Measurements from ENCODE around the gene C17orf75.

The C17orf75 gene

DNA sequence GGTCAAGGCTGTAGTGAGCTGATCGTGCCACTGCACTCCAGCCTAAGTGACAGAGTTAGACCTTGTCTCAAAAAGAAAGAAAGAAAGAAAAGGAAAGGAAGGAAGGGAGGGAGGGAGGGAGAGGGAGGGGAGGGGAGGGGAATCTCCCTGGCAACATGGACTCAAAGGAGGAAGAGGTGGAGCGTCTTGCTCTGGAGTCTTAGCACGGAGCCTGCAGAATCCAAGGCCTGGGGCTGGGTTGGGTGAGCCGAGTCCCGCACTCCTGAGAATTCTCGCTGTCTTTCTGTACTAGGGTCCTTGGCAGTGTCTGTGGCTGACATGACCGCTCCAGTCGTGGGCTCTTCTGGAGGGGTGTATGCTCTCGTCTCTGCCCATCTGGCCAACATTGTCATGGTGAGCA is 36.9 kb downstream of the C17orf75 start:
- no peak for DNase-seq (ENCODE audit: low read depth in 2 of 2)

DNA sequence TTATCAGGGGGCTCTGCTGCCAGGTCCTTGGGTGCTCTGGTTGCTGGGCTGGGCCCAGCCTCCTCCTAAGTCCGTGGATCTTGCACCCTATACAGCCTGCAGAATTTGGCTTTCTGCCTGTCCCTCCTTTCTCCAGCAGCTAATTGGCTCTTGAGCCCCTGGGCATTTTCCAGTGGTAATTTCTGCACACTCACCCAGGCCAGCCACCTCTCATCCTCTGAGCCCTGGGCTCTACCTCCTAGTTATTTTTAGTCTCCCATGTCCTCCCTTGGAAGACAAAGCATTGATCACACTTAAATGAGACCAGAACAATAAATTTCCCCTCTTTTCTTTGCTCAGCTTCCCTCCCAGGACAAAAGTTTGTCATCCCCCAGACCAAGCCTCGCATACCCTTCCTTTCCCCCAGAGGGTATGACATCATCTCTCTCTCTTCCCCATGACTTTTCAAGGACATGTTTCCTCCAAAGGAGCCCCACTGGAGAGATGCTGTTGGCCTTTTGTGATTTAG is 38.1 kb downstream of the C17orf75 start:
- DNase-seq (ENCODE audit: low read depth in 2 of 2) = no peak

DNA sequence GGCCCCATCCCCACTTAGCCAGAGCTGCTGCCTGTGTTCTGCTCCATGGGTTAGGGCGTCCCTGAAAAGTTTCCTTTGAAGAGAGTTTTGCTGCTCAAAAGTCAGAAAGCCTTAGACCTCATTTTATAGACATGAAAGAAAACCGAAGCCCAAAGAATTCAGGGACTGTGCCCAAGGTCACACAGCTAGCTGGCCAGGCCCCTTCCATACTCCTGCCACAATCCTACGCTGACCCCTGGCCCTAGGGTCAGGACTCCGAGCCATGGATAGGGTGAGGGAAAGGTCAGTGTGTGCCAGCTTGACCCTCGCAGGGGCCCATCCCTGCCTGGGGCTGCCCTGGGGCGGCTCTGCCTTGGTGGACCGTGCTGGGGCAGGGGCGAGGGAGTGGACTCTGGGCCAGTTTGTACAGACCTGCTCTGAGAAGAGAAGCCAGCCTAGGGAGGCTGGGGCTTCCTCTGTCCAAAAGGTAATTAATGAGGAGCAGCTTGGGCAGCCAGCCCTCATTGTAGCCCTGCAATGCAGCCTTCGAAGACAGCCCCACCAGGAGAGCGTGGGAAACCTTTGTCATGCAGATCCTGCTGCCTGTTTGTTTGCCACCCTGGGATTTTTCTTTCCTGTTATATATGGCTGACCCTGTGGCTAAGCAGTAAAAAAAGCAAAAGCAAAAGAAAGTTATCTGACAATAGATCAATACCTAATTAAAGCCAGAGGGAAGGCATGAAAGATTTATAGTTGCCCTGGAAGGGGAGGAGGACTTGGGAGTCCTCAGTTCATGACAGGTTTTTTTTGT is 38.9 kb downstream of the C17orf75 start:
- DNase-seq (ENCODE audit: low read depth in 2 of 2) = no peak

DNA sequence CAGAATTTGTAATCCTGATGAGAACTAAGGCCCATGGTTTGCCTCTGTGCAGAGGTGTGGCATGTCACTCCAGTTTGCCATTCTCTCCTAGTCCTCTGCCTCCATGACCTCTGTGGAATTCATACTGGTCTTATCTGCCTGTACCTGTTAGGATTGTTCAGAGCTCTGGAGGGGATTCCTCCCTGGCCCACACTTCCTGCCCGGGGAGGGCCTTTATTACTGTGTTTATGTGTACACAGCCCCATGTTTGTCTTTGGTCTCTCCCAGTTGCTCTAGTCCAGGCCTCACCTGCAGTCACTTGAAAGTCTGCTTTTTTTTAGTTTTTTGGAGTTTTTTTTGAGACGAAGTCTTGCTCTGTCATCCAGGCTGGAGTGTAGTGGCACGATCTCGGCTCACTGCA is 39.9 kb downstream of the C17orf75 start:
- DNase-seq (ENCODE audit: low read depth in 2 of 2) = no peak

DNA sequence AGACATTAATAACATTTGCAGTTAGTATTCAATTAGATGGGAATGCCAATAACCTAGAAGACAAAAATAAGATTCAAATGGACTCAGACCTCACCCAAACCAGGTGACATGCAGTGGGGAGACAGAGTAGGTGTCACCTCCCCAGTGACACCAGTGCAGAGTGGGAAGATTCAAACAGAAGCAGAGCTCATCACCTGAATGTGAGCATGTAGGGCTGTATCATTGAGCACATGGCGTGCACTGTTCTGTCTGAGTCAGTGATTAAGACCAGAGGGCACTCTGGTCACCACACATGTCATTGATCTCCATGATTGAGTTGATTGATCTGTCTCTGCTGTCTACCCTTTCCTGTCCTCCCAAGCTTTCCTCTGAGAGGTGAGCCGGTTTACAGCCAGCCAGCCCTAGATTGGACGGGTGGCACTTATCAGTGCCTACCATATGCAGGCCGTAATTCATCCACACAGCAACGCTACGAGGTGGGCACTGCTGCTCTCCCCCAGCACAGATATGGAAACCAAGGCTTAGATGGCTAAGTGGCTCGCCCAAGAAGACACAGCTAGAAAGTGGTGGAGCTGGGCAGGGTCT is 42.3 kb downstream of the C17orf75 start:
- no peak for DNase-seq (ENCODE audit: low read depth in 2 of 2)

DNA sequence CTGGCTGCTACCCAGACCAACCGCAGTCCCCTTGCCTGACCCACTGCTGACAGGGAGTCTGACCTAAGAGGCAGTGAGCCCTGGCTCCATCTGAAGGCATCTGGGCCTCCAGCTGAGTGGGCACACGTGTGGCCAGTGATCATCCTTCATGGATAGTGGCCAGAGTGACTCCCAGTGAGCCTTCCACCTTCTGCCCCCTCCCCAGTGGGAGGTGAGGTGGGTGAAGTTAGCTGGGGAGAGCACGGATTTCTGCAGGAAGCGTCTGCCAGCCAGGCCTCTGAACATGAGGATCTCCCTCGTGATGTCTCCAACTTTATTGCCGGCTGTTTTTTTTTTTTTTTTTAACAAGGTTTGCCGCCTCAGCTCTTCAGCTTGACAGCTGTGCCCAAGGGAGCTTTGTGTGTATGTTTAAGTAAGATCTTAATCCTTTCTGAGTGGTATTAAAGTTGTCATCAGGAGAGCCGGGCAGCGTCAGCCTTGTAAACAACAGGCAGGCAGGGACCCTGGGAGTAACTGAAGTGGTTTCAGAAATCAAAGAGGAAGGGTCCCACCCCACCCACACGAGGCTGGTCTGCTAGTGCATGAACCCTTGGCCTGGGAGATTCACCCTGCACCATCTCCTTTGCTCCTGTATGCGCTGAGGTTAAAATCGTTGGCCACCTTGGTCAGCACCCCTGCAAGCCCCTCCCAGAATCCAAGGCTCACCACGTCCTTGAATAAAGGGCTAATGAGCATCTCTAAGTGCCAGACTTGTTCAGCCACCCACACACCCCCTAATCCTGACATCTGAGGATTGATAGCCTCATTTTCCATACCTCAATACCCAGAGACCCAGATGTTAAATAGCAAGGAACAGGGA is 43.0 kb downstream of the C17orf75 start:
- DNase-seq (ENCODE audit: low read depth in 2 of 2) = no peak

DNA sequence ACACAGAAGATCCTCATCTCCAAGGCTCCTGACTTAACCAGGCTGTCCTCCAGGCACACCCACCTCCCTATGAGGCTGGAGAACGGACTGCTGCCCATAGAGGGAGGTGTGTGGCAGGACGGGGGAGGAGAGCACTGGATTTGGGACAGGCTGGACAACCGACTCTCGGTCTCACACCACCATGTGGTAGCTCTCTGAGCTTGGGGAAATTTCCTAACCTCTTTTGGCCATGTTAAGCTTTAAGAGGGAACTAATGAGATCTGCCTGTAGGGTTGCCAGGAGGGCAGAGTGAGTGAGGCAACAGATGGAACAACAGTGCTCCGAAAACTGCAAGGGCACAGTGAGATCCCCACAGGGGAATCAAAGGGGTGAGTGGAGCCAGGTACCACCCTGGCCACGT is 43.7 kb downstream of the C17orf75 start:
- no peak for DNase-seq (ENCODE audit: low read depth in 2 of 2)

DNA sequence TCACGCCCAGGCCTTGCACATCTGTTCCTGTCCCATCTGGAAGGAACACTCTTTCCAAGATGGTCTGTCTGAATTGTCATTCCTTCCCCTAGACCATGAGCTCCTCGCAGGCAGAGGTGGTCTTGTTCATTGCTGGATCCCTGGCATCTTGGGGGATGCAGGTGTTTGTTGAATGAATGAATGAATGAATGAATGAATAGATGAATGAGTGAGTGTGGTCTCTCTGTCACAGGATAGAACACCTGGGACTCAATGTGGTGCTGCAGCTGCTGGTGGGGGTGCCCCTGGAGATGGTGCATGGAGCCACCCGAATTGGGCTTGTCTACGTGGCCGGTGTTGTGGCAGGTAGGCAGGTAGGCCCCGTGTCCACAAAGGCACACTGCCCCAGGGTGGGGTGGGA is 44.1 kb downstream of the C17orf75 start:
- DNase-seq (ENCODE audit: low read depth in 2 of 2) = no peak

DNA sequence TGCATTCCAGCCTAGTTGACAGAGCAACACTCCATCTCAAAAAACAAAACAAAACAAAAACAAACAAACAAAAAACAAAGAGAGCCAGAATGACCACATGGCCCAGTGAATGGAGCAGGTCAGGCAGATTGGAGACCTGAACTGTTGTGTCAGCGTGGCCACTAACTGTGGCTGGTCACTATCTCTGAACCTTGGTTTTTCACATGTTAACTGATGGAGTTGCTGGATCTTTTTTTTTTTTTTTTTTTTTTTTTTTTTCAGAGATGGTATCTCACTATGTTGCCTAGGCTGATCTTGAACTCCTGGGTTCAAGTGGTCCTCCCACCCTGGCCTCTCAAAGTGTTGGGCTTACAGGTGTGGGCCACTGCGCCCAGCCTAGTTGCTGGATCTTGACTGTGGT is 44.5 kb downstream of the C17orf75 start:
- DNase-seq (ENCODE audit: low read depth in 2 of 2) = no peak

DNA sequence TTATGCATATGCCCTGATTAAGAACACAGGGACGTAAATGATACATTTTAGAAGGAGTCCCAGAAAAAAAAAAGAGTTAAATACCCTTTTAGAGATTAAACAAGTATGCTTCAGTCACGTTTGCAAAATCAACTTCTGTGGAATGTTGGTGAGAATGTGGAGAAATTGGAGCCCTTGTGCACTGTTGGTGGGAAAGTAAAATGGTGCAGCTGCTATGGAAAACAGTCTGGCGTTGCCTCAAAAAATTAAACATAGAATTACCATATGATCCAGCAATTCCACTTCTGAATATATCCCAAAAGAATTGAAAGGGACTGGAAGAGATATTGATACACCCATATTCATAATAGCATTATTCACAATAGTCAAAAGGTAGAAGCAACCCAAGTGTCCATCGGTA is 49.9 kb downstream of the C17orf75 start:
- no peak for DNase-seq (ENCODE audit: low read depth in 2 of 2)

DNA sequence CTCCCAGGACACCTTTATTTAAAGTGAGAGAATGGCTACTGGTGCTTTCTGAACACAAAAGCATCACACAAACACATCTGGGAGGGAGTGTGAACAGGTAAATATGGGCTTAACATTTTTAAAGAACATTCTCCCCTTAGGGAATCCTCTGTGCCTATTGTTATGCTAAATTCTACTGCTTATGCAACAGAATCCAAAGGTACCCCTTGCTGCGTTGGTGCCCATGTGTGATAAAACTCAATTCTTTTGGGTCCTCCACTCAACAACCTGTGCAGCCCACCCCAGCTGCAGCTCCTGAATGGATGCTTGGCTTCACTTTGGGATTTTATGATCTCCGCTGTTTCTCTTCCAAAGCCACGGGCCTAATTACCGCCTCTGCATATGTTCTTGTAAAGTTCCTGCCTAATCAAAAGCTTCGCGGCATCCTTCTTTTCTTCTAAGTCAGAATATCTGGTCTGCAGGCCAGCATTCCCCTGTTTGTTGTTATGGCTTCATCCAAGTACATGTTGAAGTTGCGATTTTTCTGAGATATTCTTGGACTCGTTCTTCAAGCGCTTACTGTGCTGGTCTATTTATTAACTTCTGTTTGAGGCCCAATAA is 52.4 kb downstream of the C17orf75 start:
- no peak for DNase-seq (ENCODE audit: low read depth in 2 of 2)

DNA sequence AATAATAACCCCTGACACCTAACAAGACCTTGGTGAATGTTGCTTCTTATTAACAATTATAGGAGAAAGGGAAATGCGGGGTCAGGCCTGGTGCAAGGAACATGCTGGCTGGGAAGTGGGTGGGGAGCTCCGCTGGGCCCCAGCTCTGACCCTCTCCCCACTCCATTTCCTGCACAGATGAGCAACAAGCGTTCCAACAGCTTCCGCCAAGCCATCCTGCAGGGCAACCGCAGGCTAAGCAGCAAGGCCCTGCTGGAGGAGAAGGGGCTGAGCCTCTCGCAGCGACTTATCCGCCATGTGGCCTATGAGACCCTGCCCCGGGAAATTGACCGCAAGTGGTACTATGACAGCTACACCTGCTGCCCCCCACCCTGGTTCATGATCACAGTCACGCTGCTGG is 53.4 kb downstream of the C17orf75 start:
- DNase-seq (ENCODE audit: low read depth in 2 of 2) = no peak

DNA sequence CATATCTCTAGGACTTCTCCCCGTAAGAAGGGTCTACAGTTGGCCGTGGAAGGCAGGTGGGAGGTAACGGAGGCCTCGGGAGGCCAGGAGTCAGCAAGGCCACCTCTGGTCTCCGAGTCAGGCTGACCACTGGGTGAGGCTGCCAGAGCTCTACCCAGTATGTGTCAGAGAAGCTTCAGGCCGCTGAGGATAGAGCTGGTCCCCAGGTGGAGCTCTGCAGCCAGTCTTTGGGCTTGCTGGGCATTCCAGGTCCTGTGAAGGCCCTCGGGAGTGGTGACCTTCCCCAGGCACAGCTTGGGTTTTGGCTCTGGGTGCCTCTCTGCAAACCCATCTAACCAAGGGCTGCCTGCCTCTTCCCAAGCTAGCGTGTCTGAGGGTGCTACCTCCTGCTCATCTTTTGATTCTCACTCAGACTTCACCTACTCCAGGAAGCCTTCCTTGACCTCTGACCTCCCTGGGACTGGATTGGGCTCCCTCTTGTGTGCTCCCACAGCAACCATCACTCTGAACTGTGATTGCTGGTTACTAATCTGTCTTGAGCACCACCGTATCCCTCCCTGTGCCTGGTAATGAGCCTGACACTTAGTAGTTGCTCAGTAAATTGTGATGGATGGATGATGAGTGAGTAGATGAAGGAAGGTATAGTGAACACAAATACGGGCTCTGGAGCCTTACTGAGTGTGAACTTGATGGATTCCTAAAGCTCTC is 54.0 kb downstream of the C17orf75 start:
- DNase-seq (ENCODE audit: low read depth in 2 of 2) = no peak

DNA sequence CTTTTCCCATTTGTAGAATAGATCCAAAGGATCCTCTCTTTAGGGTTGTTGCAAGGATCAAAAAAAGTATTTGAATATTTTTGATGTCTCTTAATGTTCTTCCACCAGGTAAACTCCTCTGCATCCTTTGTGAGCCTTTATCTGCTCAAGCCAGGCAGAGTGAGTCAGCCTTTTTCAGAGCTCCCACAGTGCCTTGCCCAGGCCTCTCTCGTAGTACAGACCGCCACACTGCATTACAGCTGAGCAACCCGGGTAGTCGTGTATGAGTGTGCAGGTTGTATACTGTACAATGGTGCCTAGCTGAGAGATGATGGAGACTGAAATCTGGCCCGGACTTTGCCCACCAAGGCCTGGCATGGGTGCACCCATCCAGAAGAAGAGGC is 55.5 kb downstream of the C17orf75 start:
- no peak for DNase-seq (ENCODE audit: low read depth in 2 of 2)

DNA sequence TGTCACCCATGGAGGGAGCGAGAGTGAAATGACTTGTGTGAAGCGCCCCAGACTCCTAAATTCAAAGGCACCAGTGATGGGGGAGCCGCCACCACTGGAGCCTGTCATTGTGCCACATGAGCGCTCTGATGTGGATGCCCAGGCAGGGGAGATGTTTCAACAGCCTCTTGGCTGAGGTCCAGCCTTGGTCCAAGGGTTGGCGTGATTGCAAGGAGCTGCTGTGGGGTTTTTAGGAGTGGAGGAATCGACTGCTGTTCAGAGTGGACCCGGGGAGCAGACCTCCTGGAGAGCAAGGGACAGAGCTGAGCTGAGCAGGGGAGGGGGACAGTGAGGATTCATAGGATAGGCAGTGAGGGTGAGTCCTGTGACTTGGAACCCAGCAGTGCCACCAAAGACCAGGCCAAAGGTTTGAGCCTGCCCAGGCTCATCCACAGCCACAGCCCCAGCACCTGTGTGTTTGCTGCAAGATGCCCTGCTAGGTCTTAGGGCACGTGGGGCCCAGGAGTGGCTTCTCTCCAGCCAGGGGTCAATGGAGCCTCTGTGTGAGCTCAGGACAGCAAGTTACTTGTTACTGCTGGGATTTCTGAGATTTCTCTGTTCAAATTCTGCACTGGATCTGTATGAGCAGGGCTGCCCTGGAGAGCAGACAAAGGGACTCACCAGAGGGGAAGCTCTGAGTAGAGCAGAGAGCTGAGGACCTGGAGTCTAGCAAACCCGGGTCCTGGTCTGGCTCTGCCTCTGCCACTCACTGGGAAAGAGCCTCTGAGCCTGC is 56.0 kb downstream of the C17orf75 start:
- no peak for DNase-seq (ENCODE audit: low read depth in 2 of 2)

DNA sequence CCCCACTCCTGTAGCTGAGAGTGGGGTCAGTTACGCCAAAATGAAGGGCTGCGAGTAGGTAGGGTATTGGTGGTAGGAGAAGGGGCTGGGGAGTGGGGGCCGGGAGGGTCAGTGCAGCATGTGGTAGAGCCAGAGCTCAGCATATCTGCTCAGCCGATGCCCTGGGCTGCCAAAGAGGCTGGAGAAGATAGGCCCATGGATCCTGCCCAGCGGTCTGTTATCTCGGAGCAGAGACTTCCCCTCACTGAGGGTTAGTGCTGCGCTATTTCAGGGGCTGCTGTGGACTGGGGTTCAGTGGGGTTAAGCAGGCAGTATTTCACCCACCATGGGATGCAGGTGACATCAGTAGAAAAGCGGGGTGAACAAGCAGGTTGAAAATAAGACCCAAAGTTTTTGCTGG is 56.7 kb downstream of the C17orf75 start:
- DNase-seq (ENCODE audit: low read depth in 2 of 2) = no peak

DNA sequence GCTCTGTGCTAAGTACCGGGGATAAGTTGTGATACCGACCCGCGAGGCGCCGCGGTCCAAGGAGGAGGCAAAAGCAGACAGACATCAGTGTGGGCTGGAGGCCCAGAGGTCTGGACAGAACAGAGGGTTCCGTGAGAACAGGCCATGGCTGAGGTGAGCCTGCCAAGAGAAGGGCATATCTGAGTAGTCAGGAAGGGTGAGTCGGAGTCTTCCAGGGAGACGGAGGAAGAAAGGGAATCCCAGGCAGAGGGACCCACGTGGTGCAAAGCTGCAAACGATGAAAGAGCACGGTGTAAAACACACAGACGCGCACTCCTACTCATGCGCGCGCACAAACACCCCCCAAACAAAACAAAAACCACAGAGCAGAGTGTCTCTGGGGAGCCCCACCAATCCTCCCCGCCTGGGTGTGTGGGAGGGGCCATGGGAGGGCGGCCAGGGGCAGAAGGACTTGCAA is 58.2 kb downstream of the C17orf75 start:
- DNase-seq (ENCODE audit: low read depth in 2 of 2) = no peak

DNA sequence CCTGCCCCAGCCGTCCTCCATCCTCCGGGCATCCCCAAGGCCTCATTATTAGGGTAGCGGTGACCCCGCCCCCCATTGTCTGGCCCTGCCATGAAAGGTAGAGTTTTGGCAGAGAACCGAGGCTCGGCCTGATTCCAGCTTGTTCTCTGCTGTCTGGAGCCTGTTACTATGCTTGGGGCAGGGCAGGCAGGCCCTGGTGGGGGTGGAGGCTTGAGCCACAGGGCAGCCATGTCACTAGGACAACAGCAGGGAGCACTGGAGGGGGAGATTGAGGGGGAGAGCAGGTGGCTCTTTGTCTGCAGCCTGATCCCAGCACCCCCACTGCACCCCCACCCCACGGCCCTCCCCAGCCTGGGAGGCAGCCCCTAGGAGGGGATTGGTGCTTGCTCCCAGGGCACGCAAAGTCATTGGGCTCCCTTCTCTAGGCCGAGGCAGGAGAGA is 60.9 kb downstream of the C17orf75 start:
- DNase-seq (ENCODE audit: low read depth in 2 of 2) = no peak

DNA sequence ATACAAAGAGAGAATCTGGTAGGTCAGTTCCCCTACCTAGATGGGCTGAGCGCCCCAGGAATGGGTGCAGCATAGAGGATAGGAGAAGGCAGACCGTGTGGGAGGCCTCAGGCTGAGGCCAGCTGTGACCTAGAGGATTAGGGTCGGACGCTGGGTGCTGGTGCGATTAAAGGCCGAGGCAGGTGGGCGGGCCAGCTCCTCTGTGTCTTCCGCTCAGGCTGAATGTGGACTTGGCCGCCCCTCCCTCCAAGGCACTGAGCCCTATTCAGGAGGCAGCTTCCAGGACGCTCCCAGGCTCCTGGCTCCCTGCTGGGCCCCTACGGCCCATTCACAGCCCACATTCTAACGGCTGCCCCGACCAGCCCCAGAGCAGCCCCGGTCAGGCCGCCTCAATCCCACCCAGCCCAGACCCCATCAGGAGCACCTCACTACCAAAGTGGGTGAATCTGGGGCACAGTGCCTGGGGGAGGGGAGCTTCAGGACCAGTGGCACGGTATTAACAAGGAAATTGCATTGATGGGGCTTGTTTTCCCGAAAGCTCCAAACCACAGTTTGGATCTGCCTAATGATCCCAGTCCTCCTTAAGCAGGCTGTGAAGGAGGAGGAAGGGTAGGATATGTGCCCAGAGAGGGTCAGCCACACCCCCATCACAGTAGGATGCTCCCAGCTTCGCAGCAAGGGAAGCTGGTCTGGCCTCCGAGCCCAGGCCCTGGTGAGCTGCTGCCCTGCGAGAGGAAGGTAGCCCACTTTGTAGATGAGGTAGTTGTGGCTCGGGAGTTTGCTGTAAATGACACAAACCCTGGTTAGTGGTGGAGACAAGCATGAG is 61.9 kb downstream of the C17orf75 start:
- DNase-seq (ENCODE audit: low read depth in 2 of 2) = no peak

DNA sequence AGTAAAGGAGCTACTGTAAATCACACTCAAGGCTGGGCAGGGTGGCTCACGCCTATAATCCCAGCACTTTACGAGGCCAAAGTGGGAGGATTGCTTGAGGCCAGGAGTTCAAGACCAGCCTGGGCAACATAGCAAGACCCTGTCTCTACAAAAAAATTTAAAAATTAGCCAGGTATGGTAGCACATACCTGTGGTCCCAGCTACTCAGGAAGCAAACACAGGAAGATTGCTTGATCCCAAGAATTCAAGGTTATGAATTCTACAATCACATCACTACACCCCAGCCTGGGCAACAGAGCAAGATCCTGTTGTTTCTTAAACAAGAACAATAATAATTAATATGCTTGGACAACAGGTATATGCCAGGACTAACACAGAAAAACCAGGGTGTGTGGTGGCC is 63.2 kb downstream of the C17orf75 start:
- no peak for DNase-seq (ENCODE audit: low read depth in 2 of 2)
